IMR-90 (cell line): ENCODE results near the gene DDIAS. TPM values are rescaled to one million over a fixed set of nuclear protein-coding genes. Genes with fewer than 3 reads are reported as not detected.

Source experiments
- ATAC-seq: fragments of 200-7000 bp; cut with Tn5 transposase; 2 replicates; pipeline ENCODE4 v1.9.1; 2020; ENCODE audit warnings: low read depth, mild to moderate bottlenecking, moderate library complexity
- BruUV-seq: library from RNA; stranded (reverse); fragments of 400-500 nt; replicated peaks from 2 replicates; lab custom pipeline; 2021; lab: Mats Ljungman, UMichigan
- CTCF ChIA-PET: fragments of 300-600 bp; formaldehyde crosslinking; extraction: SDS; loops from one replicate; lab custom pipeline; 2021; ENCODE audit warnings: antibody characterized with exemption; lab: Yijun Ruan, JAX
- POLR2A ChIA-PET: fragments of 300-600 bp; sonication (Branson Sonifier 250); formaldehyde crosslinking; loops from one replicate; lab custom pipeline; 2022; ENCODE audit warnings: antibody characterized with exemption; ENCODE audit not compliant: unreplicated experiment; lab: Charles Lee
- DNase-seq: peaks from one replicate; pipeline ENCODE4 v3.0.0; 2013
- H2AFZ ChIP-seq: replicated peaks from 2 replicates; pipeline ENCODE3; 2013; ENCODE audit warnings: low read length, mild to moderate bottlenecking; ENCODE audit not compliant: poor library complexity
- H2AK5ac ChIP-seq: 2 replicates; pipeline ENCODE4 v1.6.1; 2013; ENCODE audit warnings: low read depth, low read length, inconsistent platforms
- H2AK9ac ChIP-seq: replicated peaks from 2 replicates; pipeline ENCODE3; 2013; ENCODE audit warnings: mild to moderate bottlenecking, low read depth, low read length, moderate library complexity; ENCODE audit not compliant: poor library complexity
- H2BK120ac ChIP-seq: 2 replicates; pipeline ENCODE4 v1.6.1; 2013; ENCODE audit warnings: low read depth, low read length, inconsistent platforms
- H2BK15ac ChIP-seq: 3 replicates; pipeline ENCODE4 v1.6.1; 2013; ENCODE audit warnings: low read depth, low read length, inconsistent platforms
- H2BK20ac ChIP-seq: 2 replicates; pipeline ENCODE4 v1.6.1; 2013; ENCODE audit warnings: low read depth, mild to moderate bottlenecking, inconsistent platforms, low read length, moderate library complexity
- H2BK5ac ChIP-seq: 2 replicates; pipeline ENCODE4 v1.6.1; 2013; ENCODE audit warnings: mild to moderate bottlenecking, low read depth, low read length, inconsistent platforms; ENCODE audit not compliant: poor library complexity, severe bottlenecking
- H3K14ac ChIP-seq: replicated peaks from 2 replicates; pipeline ENCODE4 v1.6.1; 2013; ENCODE audit warnings: low read depth, low read length, inconsistent platforms
- H3K18ac ChIP-seq: 2 replicates; pipeline ENCODE4 v1.6.1; 2013; ENCODE audit warnings: low read depth, low read length, control low read depth
- H3K23ac ChIP-seq: 2 replicates; pipeline ENCODE4 v1.6.1; 2013; ENCODE audit warnings: low read depth, low read length, inconsistent platforms
- H3K27ac ChIP-seq: 2 replicates; pipeline ENCODE4 v1.5.1; 2013; ENCODE audit warnings: mild to moderate bottlenecking, control low read depth, low read length; ENCODE audit not compliant: insufficient read depth
- H3K27me3 ChIP-seq: 2 replicates; pipeline ENCODE4 v1.6.1; 2013; ENCODE audit warnings: low read length; ENCODE audit not compliant: control insufficient read depth, insufficient read depth
- H3K36me3 ChIP-seq: 2 replicates; pipeline ENCODE4 v1.6.1; 2013; ENCODE audit warnings: low read length, mixed read lengths; ENCODE audit not compliant: control insufficient read depth, insufficient read depth
- H3K4ac ChIP-seq: 2 replicates; pipeline ENCODE4 v1.6.1; 2013; ENCODE audit warnings: low read depth, low read length, inconsistent platforms
- H3K4me1 ChIP-seq: 2 replicates; pipeline ENCODE4 v1.6.1; 2013; ENCODE audit warnings: low read length, mixed read lengths; ENCODE audit not compliant: control insufficient read depth, insufficient read depth
- H3K4me2 ChIP-seq: 2 replicates; pipeline ENCODE4 v1.6.1; 2013; ENCODE audit warnings: low read depth, mild to moderate bottlenecking, control low read depth, low read length, moderate library complexity
- H3K4me3 ChIP-seq: 2 replicates; pipeline ENCODE4 v1.5.1; 2013; ENCODE audit warnings: low read depth, mild to moderate bottlenecking, control low read depth, low read length, moderate library complexity; ENCODE audit not compliant: insufficient read depth
- H3K56ac ChIP-seq: 2 replicates; pipeline ENCODE4 v1.6.1; 2013; ENCODE audit warnings: low read length, inconsistent platforms; ENCODE audit not compliant: insufficient read depth; ENCODE audit errors: extremely low read depth
- H3K79me1 ChIP-seq, 2 experiments: 2 replicates each; pipeline ENCODE4 v1.6.1; 2013; ENCODE audit warnings: low read length in 2 of 2, inconsistent platforms in 1 of 2, low read depth in 1 of 2
- H3K9ac ChIP-seq: 2 replicates; pipeline ENCODE4 v1.6.1; 2013; ENCODE audit warnings: low read depth, low read length, control low read depth
- H3K9me1 ChIP-seq: 2 replicates; pipeline ENCODE4 v1.6.1; 2013; ENCODE audit warnings: low read length, inconsistent platforms; ENCODE audit not compliant: insufficient read depth
- H3K9me3 ChIP-seq: 2 replicates; pipeline ENCODE4 v1.6.1; 2013; ENCODE audit warnings: low read length; ENCODE audit not compliant: control insufficient read depth, insufficient read depth
- H4K20me1 ChIP-seq: 2 replicates; pipeline ENCODE4 v1.6.1; 2013; ENCODE audit warnings: low read length, inconsistent platforms; ENCODE audit not compliant: insufficient read depth
- H4K5ac ChIP-seq: 2 replicates; pipeline ENCODE4 v1.6.1; 2013; ENCODE audit warnings: mild to moderate bottlenecking, low read depth, low read length, control low read depth
- H4K8ac ChIP-seq, 2 experiments: 2 replicates each; pipeline ENCODE4 v1.6.1; 2013; ENCODE audit warnings: low read depth in 2 of 2, low read length in 2 of 2, control low read depth in 1 of 2, inconsistent platforms in 1 of 2
- H4K91ac ChIP-seq: 2 replicates; pipeline ENCODE4 v1.6.1; 2013; ENCODE audit warnings: low read depth, low read length, inconsistent platforms; ENCODE audit not compliant: insufficient read depth
- BHLHE40 ChIP-seq: fragments of 150-350 bp; IDR thresholded peaks from 2 replicates; pipeline ENCODE4 v1.6.1; 2016; ENCODE audit warnings: mild to moderate bottlenecking, low read depth, low read length
- NFE2L2 ChIP-seq: fragments of 150-350 bp; IDR thresholded peaks from 2 replicates; pipeline ENCODE4 v1.6.1; 2016; ENCODE audit warnings: low read depth, mild to moderate bottlenecking, low read length
- WGBS, 2 experiments: methylation state at CpG; one replicate each; pipeline versions ENCODE4 v1.1.5 to v1.1.7; 2013; ENCODE audit warnings: missing lambda C conversion rate in 2 of 2; ENCODE audit not compliant: insufficient read length in 1 of 2; ENCODE audit errors: extremely low coverage in 2 of 2; 5-methylcytosine and 5-hydroxymethylcytosine counted together
- dilution Hi-C: fragments of 300-500 bp; cut with HindIII; formaldehyde crosslinking; loops from one replicate; pipeline ENCODE4 v1.14.3; 2018; ENCODE audit warnings: low sequenced_read_pairs; ENCODE audit not compliant: unreplicated experiment
- in situ Hi-C: fragments of 300-500 bp; cut with MboI; formaldehyde crosslinking; loops from 3 replicates; pipeline ENCODE4 v1.14.3; 2019; ENCODE audit warnings: low sequenced_read_pairs, inconsistent platforms, mixed read lengths
- intact Hi-C: fragments of 100-400 bp; cut with micrococcal nuclease; formaldehyde crosslinking; loops from 2 replicates; pipeline ENCODE4 v1.10.0; 2022
- polyA plus RNA-seq, 3 experiments: library from polyadenylated mRNA; depleted of rRNA; stranded (reverse); fragments of >200 nt; gene quantifications; 2 replicates each; pipeline ENCODE4 v1.2.3, GENCODE V29; 2012; ENCODE audit warnings: low replicate concordance in 1 of 3
- total RNA-seq: library from RNA; depleted of rRNA; stranded (reverse); fragments of >200 nt; gene quantifications from 2 replicates; pipeline ENCODE4 v1.2.3, GENCODE V29; 2012
- TF ChIP-seq, protein P1 (sequence below): fragments of 150-350 bp; IDR thresholded peaks from 2 replicates; pipeline ENCODE4 v1.6.1; 2017; ENCODE audit warnings: mild to moderate bottlenecking, antibody characterized with exemption, low read length, low read depth
- TF ChIP-seq, protein P2 (sequence below): fragments of 150-350 bp; IDR thresholded peaks from 2 replicates; pipeline ENCODE4 v1.6.1; 2016; ENCODE audit warnings: low read depth, mild to moderate bottlenecking, low read length, moderate library complexity, borderline replicate concordance

The DDIAS gene
- total and polyA plus RNA-seq, 2 of the 4 experiments (the other 2 are of a cell fraction), result 4.3 to 15.8 TPM

DNA sequence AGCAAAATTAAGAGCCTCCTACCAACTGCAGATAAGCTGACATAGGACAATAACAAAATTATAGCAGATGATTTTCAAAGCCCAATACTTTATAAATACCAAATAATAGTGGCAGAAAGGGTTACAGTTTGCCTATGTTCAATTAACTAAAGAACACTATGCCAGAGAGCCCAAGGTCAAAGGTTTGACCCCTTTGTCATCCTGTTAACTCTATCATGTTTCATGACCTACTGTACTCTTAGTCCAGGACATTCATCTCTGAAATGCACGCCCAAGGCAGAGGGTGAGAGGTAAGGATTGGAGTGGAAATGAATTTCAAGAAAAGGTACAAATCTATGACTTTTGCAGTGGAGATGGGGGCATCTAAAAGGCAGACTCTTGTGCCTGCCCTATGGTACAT, 70.6 kb downstream of the DDIAS start:
- no peak overlapping the region for H4K5ac ChIP-seq
- no peak overlapping the region for H3K9ac ChIP-seq
- intact Hi-C loops, result no loop called here
- no peak overlapping the region for H2BK120ac ChIP-seq
- H3K4me1 ChIP-seq, result no peaks in the 10 kb centered on the region
- no peak for TF ChIP-seq BHLHE40
- TF ChIP-seq, protein P1, sequence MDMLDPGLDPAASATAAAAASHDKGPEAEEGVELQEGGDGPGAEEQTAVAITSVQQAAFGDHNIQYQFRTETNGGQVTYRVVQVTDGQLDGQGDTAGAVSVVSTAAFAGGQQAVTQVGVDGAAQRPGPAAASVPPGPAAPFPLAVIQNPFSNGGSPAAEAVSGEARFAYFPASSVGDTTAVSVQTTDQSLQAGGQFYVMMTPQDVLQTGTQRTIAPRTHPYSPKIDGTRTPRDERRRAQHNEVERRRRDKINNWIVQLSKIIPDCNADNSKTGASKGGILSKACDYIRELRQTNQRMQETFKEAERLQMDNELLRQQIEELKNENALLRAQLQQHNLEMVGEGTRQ, result no peak
- TF ChIP-seq, protein P2, sequence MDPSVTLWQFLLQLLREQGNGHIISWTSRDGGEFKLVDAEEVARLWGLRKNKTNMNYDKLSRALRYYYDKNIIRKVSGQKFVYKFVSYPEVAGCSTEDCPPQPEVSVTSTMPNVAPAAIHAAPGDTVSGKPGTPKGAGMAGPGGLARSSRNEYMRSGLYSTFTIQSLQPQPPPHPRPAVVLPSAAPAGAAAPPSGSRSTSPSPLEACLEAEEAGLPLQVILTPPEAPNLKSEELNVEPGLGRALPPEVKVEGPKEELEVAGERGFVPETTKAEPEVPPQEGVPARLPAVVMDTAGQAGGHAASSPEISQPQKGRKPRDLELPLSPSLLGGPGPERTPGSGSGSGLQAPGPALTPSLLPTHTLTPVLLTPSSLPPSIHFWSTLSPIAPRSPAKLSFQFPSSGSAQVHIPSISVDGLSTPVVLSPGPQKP, result no peak
- no peak for TF ChIP-seq NFE2L2
- POLR2A ChIA-PET, result no interaction called here
- CTCF ChIA-PET, result no interaction called here
- no peak overlapping the region for H2AK9ac ChIP-seq
- H3K56ac ChIP-seq, result no peak overlapping the region
- no peaks in the 10 kb centered on the region for H3K9me3 ChIP-seq
- no peaks in the 10 kb centered on the region for H3K79me1 ChIP-seq
- no CpG with 5 or more reads among the region's 1 CpG for WGBS, 2 experiments
- H3K4me3 ChIP-seq, result no peak overlapping the region
- H3K27ac ChIP-seq, result no peak overlapping the region
- H2AFZ ChIP-seq, result no peak overlapping the region
- H4K20me1 ChIP-seq, result no peaks in the 10 kb centered on the region
- no peak overlapping the region for H4K91ac ChIP-seq
- no peak for ATAC-seq
- H2AK5ac ChIP-seq, result no peak overlapping the region
- dilution Hi-C loops, result no loop called here
- H3K18ac ChIP-seq, result no peak overlapping the region
- no peak overlapping the region for H2BK5ac ChIP-seq
- H4K8ac ChIP-seq, result no peak overlapping the region
- no peak overlapping the region for H3K23ac ChIP-seq
- in situ Hi-C loops, result no loop called here
- H3K9me1 ChIP-seq, result no peaks in the 10 kb centered on the region
- no peak overlapping the region for H3K4ac ChIP-seq
- no peak overlapping the region for H3K4me2 ChIP-seq
- H2BK20ac ChIP-seq, result no peak overlapping the region
- no peaks in the 10 kb centered on the region for H3K36me3 ChIP-seq
- BruUV-seq, result no TSS peak
- DNase-seq, result no peak
- no peak overlapping the region for H2BK15ac ChIP-seq
- H3K14ac ChIP-seq, result no peak overlapping the region
- no peaks in the 10 kb centered on the region for H3K27me3 ChIP-seq
